ENCODE results near the gene SIX5.
A peak's percentile ranks its signal among the peaks of the same experiment; 100 is the strongest.

The SIX5 gene

GRCh38 chr19:45716359-45717130, 52.5 kb downstream of the SIX5 start:
- peak overlapping the region; percentile 70 to 94 (median 84) for H3K4me3 ChIP-seq (ENCODE audit: low read depth in 1 of 5, low read length in 5 of 5)
- peaks cover 10 to 31% (median 26%) of the 10 kb centered on the region in 5 donors for H3K4me1 ChIP-seq (ENCODE audit: control insufficient read depth in 5 of 5, insufficient read depth in 5 of 5, low read length in 5 of 5)
- peaks cover 0 to 19% (median 16%) of the 10 kb centered on the region in 5 donors for H3K36me3 ChIP-seq (ENCODE audit: control insufficient read depth in 5 of 5, insufficient read depth in 5 of 5, low read length in 5 of 5)
- H3K9ac ChIP-seq (ENCODE audit: low read length in 5 of 5) = peak overlapping the region; percentile 73 to 92 (median 88)
- peak overlapping the region; percentile 83 for H3K27ac ChIP-seq (ENCODE audit: low read depth, low read length)
- no peaks in the 10 kb centered on the region for H3K27me3 ChIP-seq (ENCODE audit: control insufficient read depth in 5 of 5, insufficient read depth in 4 of 5, low read length in 5 of 5)
- no peaks in the 10 kb centered on the region for H3K9me3 ChIP-seq (ENCODE audit: control insufficient read depth in 5 of 5, low read length in 5 of 5)

DNA sequence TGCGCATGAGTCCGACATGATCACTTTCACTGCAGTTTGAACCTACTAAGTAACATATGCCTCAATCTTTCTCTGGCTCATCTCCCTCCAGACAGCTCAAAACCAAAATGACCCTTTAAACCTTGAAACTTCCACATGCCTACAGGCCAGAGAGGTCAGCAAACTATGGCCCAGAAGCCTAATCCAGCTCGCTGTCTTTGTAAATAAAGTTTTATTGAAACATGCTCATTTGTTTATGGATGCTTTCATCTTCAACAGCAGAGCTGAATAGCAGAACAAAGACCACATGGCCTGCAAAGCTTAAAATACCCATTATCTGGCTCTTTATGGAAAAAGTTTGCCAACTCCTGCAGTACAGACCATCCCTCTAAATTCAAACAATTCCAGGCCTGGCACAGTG, 53.9 kb downstream of the SIX5 start:
- no peaks in the 10 kb centered on the region for H3K9me3 ChIP-seq (ENCODE audit: control insufficient read depth in 5 of 5, low read length in 5 of 5)
- H3K36me3 ChIP-seq (ENCODE audit: control insufficient read depth in 5 of 5, insufficient read depth in 5 of 5, low read length in 5 of 5) = peaks cover 0 to 19% (median 16%) of the 10 kb centered on the region in 5 donors
- H3K4me3 ChIP-seq (ENCODE audit: low read depth in 1 of 5, low read length in 5 of 5) = no peak overlapping the region
- peaks cover 10 to 31% (median 25%) of the 10 kb centered on the region in 5 donors for H3K4me1 ChIP-seq (ENCODE audit: control insufficient read depth in 5 of 5, insufficient read depth in 5 of 5, low read length in 5 of 5)
- H3K27ac ChIP-seq (ENCODE audit: low read depth, low read length) = no peak overlapping the region
- no peak overlapping the region for H3K9ac ChIP-seq (ENCODE audit: low read length in 5 of 5)
- no peaks in the 10 kb centered on the region for H3K27me3 ChIP-seq (ENCODE audit: control insufficient read depth in 5 of 5, insufficient read depth in 4 of 5, low read length in 5 of 5)

Measured in subcutaneous abdominal adipose tissue (tissue), 5 donors.